HEK293T (cell line): Measurements from ENCODE around the gene IGSF5.

ENCODE experiments used
- FOXA1 ChIP-seq: fragments of 450-650 bp; IDR thresholded peaks from 2 replicates; pipeline ENCODE4 v1.6.1; 2016; ENCODE audit warnings: mild to moderate bottlenecking
- L3MBTL2 ChIP-seq: fragments of 450-650 bp; conservative IDR thresholded peaks from 2 replicates; pipeline ENCODE4 v1.6.1; 2016; ENCODE audit warnings: mild to moderate bottlenecking
- PKNOX1 ChIP-seq: fragments of 450-650 bp; IDR thresholded peaks from 2 replicates; pipeline ENCODE4 v1.6.1; 2016
- SUZ12 ChIP-seq: fragments of 450-650 bp; IDR thresholded peaks from 2 replicates; pipeline ENCODE4 v1.6.1; 2016; ENCODE audit warnings: mild to moderate bottlenecking
- TARDBP ChIP-seq: fragments of 450-650 bp; IDR thresholded peaks from 2 replicates; pipeline ENCODE4 v1.6.1; 2016

GRCh38 chr21:39851002-39851618 is 106.1 kb downstream of the IGSF5 start:
- TF ChIP-seq L3MBTL2 (no peak), TARDBP (no peak), SUZ12 (no peak), FOXA1 (no peak), PKNOX1 (no peak)
